WTC11 (cell line): ENCODE results near the gene CREBBP.

ENCODE experiments used
- ARID4B ChIP-seq: sonication (generic); formaldehyde crosslinking; IDR thresholded peaks from 2 replicates; pipeline ENCODE4 v1.8.0; 2023; ENCODE audit warnings: missing genetic modification reagents, mild to moderate bottlenecking, borderline replicate concordance
- CTCF ChIP-seq: fragments of 200-600 bp; IDR thresholded peaks from 2 replicates; pipeline ENCODE4 v1.8.0; 2022; ENCODE audit warnings: antibody characterized with exemption
- ERG ChIP-seq: fragments of 250-450 bp; sonication (Bioruptor Pico); IDR thresholded peaks from 2 replicates; pipeline ENCODE4 v1.8.0; 2021; ENCODE audit warnings: mild to moderate bottlenecking
- FOXK1 ChIP-seq: sonication (generic); formaldehyde crosslinking; IDR thresholded peaks from 2 replicates; pipeline ENCODE4 v1.8.0; 2022; ENCODE audit warnings: mild to moderate bottlenecking, moderate library complexity, missing genetic modification reagents
- GABPB1 ChIP-seq: sonication (generic); formaldehyde crosslinking; IDR thresholded peaks from 2 replicates; pipeline ENCODE4 v1.8.1; 2023; ENCODE audit warnings: mild to moderate bottlenecking, missing genetic modification reagents
- RELA ChIP-seq: sonication (generic); formaldehyde crosslinking; IDR thresholded peaks from 2 replicates; pipeline ENCODE4 v1.8.1; 2022; ENCODE audit warnings: missing genetic modification reagents, mild to moderate bottlenecking, borderline replicate concordance
- ZMAT4 ChIP-seq: fragments of 250-450 bp; sonication (Bioruptor Pico); IDR thresholded peaks from 2 replicates; pipeline ENCODE4 v1.9.0; 2021; ENCODE audit warnings: mild to moderate bottlenecking
- ZNF138 ChIP-seq: sonication (generic); formaldehyde crosslinking; conservative IDR thresholded peaks from 2 replicates; pipeline ENCODE4 v1.8.1; 2022; ENCODE audit warnings: mild to moderate bottlenecking, moderate library complexity, missing genetic modification reagents
- ZNF219 ChIP-seq: sonication (generic); formaldehyde crosslinking; IDR thresholded peaks from 2 replicates; pipeline ENCODE4 v1.8.0; 2023; ENCODE audit warnings: missing genetic modification reagents, mild to moderate bottlenecking, borderline replicate concordance
- TF ChIP-seq, protein P1 (sequence below): sonication (generic); formaldehyde crosslinking; IDR thresholded peaks from 2 replicates; pipeline ENCODE4 v1.8.1; 2023; ENCODE audit warnings: mild to moderate bottlenecking, missing genetic modification reagents, moderate library complexity
- TF ChIP-seq, protein P2 (sequence below): sonication (generic); formaldehyde crosslinking; conservative IDR thresholded peaks from 2 replicates; pipeline ENCODE4 v1.8.1; 2022; ENCODE audit warnings: mild to moderate bottlenecking, missing genetic modification reagents
- TF ChIP-seq, protein P3 (sequence below): sonication (generic); formaldehyde crosslinking; IDR thresholded peaks from 2 replicates; pipeline ENCODE4 v1.8.1; 2022; ENCODE audit warnings: low read depth, mild to moderate bottlenecking, moderate library complexity, missing genetic modification reagents, borderline replicate concordance

- TF ChIP-seq ZNF138 (CRISPR knock-in tag) (no peak), GABPB1 (CRISPR knock-in tag) (no peak), ERG (no peak), CTCF (no peak), ZNF219 (no peak), FOXK1 (CRISPR knock-in tag) (no peak), ZMAT4 (CRISPR knock-in tag) (no peak), RELA (no peak), ARID4B (CRISPR knock-in tag) (no peak)
- TF ChIP-seq, protein P1, sequence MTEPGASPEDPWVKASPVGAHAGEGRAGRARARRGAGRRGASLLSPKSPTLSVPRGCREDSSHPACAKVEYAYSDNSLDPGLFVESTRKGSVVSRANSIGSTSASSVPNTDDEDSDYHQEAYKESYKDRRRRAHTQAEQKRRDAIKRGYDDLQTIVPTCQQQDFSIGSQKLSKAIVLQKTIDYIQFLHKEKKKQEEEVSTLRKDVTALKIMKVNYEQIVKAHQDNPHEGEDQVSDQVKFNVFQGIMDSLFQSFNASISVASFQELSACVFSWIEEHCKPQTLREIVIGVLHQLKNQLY, result no peak
- TF ChIP-seq, protein P2, sequence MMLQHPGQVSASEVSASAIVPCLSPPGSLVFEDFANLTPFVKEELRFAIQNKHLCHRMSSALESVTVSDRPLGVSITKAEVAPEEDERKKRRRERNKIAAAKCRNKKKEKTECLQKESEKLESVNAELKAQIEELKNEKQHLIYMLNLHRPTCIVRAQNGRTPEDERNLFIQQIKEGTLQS (CRISPR knock-in tag), result no peak
- TF ChIP-seq, protein P3, sequence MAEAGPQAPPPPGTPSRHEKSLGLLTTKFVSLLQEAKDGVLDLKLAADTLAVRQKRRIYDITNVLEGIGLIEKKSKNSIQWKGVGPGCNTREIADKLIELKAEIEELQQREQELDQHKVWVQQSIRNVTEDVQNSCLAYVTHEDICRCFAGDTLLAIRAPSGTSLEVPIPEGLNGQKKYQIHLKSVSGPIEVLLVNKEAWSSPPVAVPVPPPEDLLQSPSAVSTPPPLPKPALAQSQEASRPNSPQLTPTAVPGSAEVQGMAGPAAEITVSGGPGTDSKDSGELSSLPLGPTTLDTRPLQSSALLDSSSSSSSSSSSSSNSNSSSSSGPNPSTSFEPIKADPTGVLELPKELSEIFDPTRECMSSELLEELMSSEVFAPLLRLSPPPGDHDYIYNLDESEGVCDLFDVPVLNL (CRISPR knock-in tag), result no peak
These were observed 87.3 kb downstream of the CREBBP start for GRCh38 chr16:3793161-3793576.
